Gastrocnemius medialis (tissue), 4 donors: ENCODE measurements around the gene NBPF3. TPM values are rescaled to one million over a fixed set of nuclear protein-coding genes. Genes with fewer than 3 reads are reported as not detected.
"Not testable (repeated sequence)": the region's sequence is repeated elsewhere in the genome, so short reads cannot be mapped to it uniquely, and the experiment has no call there.

Experiments used
- ATAC-seq, 2 donors: fragments of 150-250 bp; one replicate each; pipeline ENCODE4 v1.9.1; 2016
- DNase-seq, 2 donors: peaks; one replicate each; pipeline ENCODE4 v3.0.0-alpha.2; 2019
- H3K27ac ChIP-seq, 4 donors: fragments of 200-600 bp; sonication (generic); 1 replicate in 1 of 4; 2 replicates in 3 of 4; pipeline ENCODE4 v1.5.1; 2016 to 2018; ENCODE audit warnings: mild to moderate bottlenecking in 2 of 4, moderate library complexity in 1 of 4
- H3K27me3 ChIP-seq, 3 donors: fragments of 200-600 bp; sonication (generic) in 2 of 3; 1 replicate in 1 of 3; 2 replicates in 2 of 3; pipeline versions ENCODE4 v1.5.1 to v1.6.0; 2016 to 2019; ENCODE audit warnings: mild to moderate bottlenecking in 1 of 3, moderate library complexity in 1 of 3
- H3K36me3 ChIP-seq, 2 donors: fragments of 200-600 bp; sonication (generic) in 1 of 2; one replicate each; pipeline ENCODE4 v1.5.1; 2017 to 2018
- H3K4me1 ChIP-seq, 2 donors: fragments of 200-600 bp; sonication (generic) in 1 of 2; one replicate each; pipeline ENCODE4 v1.5.1; 2016 to 2017; ENCODE audit warnings: mild to moderate bottlenecking in 2 of 2
- H3K4me3 ChIP-seq, 4 donors: fragments of 200-600 bp; sonication (generic) in 3 of 4; 1 replicate in 1 of 4; 2 replicates in 3 of 4; pipeline ENCODE4 v1.5.1; 2016 to 2019; ENCODE audit warnings: mild to moderate bottlenecking in 2 of 4
- H3K9me3 ChIP-seq, 3 donors: fragments of 200-600 bp; sonication (generic) in 2 of 3; 1 replicate in 1 of 3; 2 replicates in 2 of 3; pipeline ENCODE4 v1.5.1; 2016 to 2019
- POLR2A ChIP-seq, 2 donors: fragments of 450-650 bp; IDR thresholded peaks; one replicate each; pipeline ENCODE4 v1.6.1; 2017; ENCODE audit warnings: antibody characterized with exemption in 2 of 2, mild to moderate bottlenecking in 2 of 2, moderate library complexity in 2 of 2
- in situ Hi-C, 4 donors: fragments of 200-750 bp; cut with MboI; loops; one replicate each; pipeline versions ENCODE4 v1.15.0 to v1.8.0; 2017; ENCODE audit warnings: low sequenced_read_pairs in 4 of 4
- intact Hi-C: fragments of 100-400 bp; cut with DNase I; formaldehyde crosslinking; loops from one replicate; pipeline ENCODE4 v1.15.1; 2023; ENCODE audit warnings: low total_unique reads
- total RNA-seq, 4 donors: library from RNA; depleted of rRNA; stranded (reverse); fragments of >200 nt; gene quantifications; one replicate each; pipeline versions ENCODE4 v1.1.0 to v1.2.3, GENCODE V29; 2016
- TF ChIP-seq, protein P1 (sequence below), 5 experiments: fragments of 450-650 bp in 3 of 5; fragments of 200-600 bp in 2 of 5; sonication (generic) in 2 of 5; IDR thresholded peaks in 4 of 5; conservative IDR thresholded peaks in 1 of 5; 1 replicate in 4 of 5; 2 replicates in 1 of 5; pipeline ENCODE4 v1.5.1; 2016 to 2019; ENCODE audit warnings: antibody characterized with exemption in 5 of 5, mild to moderate bottlenecking in 3 of 5, moderate library complexity in 3 of 5

The NBPF3 gene
- total RNA-seq, 4 donors from 2014 or later: 0.73 to 2.1 (median 1.3) TPM

- Histone ChIP-seq H3K36me3 (no peaks in the 10 kb centered on the region), H3K27me3 (no peaks in the 10 kb centered on the region), H3K4me3 (no peak overlapping the region), H3K27ac (no peak overlapping the region), H3K9me3 (no peaks in the 10 kb centered on the region), H3K4me1 (no peaks in the 10 kb centered on the region)
- ATAC-seq (no peak), DNase-seq (no peak)
- intact Hi-C loops: no loop called here
- TF ChIP-seq, protein P1, sequence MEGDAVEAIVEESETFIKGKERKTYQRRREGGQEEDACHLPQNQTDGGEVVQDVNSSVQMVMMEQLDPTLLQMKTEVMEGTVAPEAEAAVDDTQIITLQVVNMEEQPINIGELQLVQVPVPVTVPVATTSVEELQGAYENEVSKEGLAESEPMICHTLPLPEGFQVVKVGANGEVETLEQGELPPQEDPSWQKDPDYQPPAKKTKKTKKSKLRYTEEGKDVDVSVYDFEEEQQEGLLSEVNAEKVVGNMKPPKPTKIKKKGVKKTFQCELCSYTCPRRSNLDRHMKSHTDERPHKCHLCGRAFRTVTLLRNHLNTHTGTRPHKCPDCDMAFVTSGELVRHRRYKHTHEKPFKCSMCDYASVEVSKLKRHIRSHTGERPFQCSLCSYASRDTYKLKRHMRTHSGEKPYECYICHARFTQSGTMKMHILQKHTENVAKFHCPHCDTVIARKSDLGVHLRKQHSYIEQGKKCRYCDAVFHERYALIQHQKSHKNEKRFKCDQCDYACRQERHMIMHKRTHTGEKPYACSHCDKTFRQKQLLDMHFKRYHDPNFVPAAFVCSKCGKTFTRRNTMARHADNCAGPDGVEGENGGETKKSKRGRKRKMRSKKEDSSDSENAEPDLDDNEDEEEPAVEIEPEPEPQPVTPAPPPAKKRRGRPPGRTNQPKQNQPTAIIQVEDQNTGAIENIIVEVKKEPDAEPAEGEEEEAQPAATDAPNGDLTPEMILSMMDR (IDR thresholded peaks at IDR 0.05 in 4 of 5, conservative IDR thresholded peaks at IDR 0.05 in 1 of 5): no peak
- no peak for TF ChIP-seq POLR2A (IDR thresholded peaks at IDR 0.05)
- in situ Hi-C loops: no loop called here
Measured at GRCh38 chr1:21449906-21450305, 10.0 kb downstream of the NBPF3 start.

GRCh38 chr1:21451212-21451611 is 11.3 kb downstream of the NBPF3 start:
- no peak overlapping the region for H3K27ac ChIP-seq
- H3K4me1 ChIP-seq: no peaks in the 10 kb centered on the region
- DNase-seq (no peak), ATAC-seq (no peak)
- H3K4me3 ChIP-seq: no peak overlapping the region
- intact Hi-C loops (no loop called here), in situ Hi-C loops (no loop called here)
- no peaks in the 10 kb centered on the region for H3K9me3 ChIP-seq
- TF ChIP-seq, protein P1 (IDR thresholded peaks at IDR 0.05 in 4 of 5, conservative IDR thresholded peaks at IDR 0.05 in 1 of 5): no peak
- no peak for TF ChIP-seq POLR2A (IDR thresholded peaks at IDR 0.05)
- H3K36me3 ChIP-seq: no peaks in the 10 kb centered on the region
- no peaks in the 10 kb centered on the region for H3K27me3 ChIP-seq

GRCh38 chr1:21451981-21452411 is 12.1 kb downstream of the NBPF3 start:
- no peaks in the 10 kb centered on the region for H3K27me3 ChIP-seq
- intact Hi-C loops (no loop called here), in situ Hi-C loops (no loop called here)
- no peak overlapping the region for H3K27ac ChIP-seq
- DNase-seq (no peak), ATAC-seq (no peak)
- H3K4me1 ChIP-seq: no peaks in the 10 kb centered on the region
- no peaks in the 10 kb centered on the region for H3K36me3 ChIP-seq
- no peaks in the 10 kb centered on the region for H3K9me3 ChIP-seq
- no peak for TF ChIP-seq POLR2A (IDR thresholded peaks at IDR 0.05)
- TF ChIP-seq, protein P1 (IDR thresholded peaks at IDR 0.05 in 4 of 5, conservative IDR thresholded peaks at IDR 0.05 in 1 of 5): no peak
- H3K4me3 ChIP-seq: no peak overlapping the region

DNA sequence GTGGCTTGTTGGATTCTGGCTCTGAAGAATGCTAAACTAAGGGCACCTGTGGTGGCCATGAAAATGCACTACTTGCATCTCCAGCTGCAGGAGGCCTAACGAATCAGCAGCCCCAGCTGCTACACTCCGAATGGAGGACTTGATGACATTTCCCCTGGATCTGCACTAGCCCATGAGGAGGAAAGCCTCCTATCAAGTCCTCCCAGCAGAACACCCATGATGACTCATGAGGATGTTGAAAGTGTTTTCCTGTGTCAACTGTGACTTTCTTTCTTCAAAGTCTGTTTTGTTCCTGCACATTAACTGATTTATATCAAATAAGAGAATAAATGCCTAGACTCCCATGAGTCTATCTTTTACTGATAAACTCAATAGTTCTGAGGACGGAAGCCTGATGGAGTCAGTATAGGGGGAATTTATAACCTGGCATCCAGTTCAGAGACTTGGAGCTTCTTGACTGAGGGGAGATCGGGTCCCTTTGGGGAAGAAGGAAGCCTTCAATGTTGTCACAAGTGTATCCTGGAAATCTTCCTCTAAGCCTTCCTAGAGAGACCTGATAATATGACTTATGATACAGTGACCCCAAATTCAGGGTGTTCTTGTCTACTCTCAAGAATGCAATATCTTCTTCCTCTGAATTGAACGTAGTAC is 14.2 kb downstream of the NBPF3 start:
- intact Hi-C loops, H3K4me1 ChIP-seq, DNase-seq, H3K9me3 ChIP-seq, H3K27me3 ChIP-seq, ATAC-seq, H3K36me3 ChIP-seq, H3K27ac ChIP-seq, in situ Hi-C loops, H3K4me3 ChIP-seq: not testable (repeated sequence)

- in situ Hi-C loops, H3K27ac ChIP-seq, H3K4me1 ChIP-seq, ATAC-seq, H3K36me3 ChIP-seq, H3K9me3 ChIP-seq, intact Hi-C loops, H3K4me3 ChIP-seq, H3K27me3 ChIP-seq, DNase-seq: not testable (repeated sequence)
Measured at GRCh38 chr1:21454904-21455303, 15.0 kb downstream of the NBPF3 start.

GRCh38 chr1:21457654-21458053 is 17.7 kb downstream of the NBPF3 start:
- no peak overlapping the region for H3K27ac ChIP-seq
- TF ChIP-seq POLR2A (IDR thresholded peaks at IDR 0.05): no peak
- TF ChIP-seq, protein P1 (IDR thresholded peaks at IDR 0.05 in 4 of 5, conservative IDR thresholded peaks at IDR 0.05 in 1 of 5): no peak
- no peak overlapping the region for H3K4me3 ChIP-seq
- no peaks in the 10 kb centered on the region for H3K27me3 ChIP-seq
- DNase-seq: no peak
- H3K9me3 ChIP-seq: no peaks in the 10 kb centered on the region
- no peaks in the 10 kb centered on the region for H3K36me3 ChIP-seq
- peaks cover 0 to 3% of the 10 kb centered on the region in 2 donors for H3K4me1 ChIP-seq
- in situ Hi-C loops (no loop called here), intact Hi-C loops (no loop called here)
- no peak for ATAC-seq

DNA sequence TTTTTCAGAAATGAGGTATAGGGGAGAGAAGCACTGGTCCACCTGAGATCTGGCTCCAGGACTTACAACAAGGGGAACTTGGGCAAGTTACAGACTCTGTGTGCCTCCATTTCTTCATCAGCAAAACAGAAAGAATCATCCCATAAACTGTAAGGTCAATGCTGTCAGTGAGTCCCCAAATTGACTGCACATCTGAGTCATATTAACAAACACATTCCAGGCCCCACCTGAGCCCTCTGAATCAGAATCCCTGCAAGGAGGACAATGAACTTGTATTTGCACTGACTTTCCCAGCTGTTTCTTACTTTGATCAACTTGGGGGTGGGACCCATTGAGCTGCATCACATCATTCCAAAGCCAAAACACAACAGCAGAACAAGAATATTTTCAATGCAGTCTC is 25.2 kb downstream of the NBPF3 start:
- H3K27ac ChIP-seq, ATAC-seq, H3K4me3 ChIP-seq, in situ Hi-C loops, H3K36me3 ChIP-seq, H3K4me1 ChIP-seq, intact Hi-C loops, H3K9me3 ChIP-seq, H3K27me3 ChIP-seq, DNase-seq: not testable (repeated sequence)

DNA sequence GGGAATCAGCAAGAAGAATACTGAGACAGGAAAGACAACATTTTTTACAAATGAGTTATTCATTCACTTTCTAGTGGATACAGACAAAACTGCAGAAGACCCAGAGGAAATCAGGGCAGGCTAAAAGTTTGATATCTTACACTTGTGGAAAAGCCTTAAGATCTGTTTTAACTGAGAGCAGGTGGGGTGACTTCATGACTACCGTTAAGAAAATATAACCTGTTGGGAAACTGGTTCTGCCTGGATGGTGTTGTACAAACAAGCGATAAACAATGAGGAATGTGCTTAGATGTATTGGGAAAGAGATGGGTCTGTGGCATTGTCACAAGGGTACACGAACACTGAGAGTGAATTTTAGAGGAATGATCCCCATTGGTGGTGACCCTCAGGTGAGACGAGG is 28.0 kb downstream of the NBPF3 start:
- DNase-seq, H3K4me1 ChIP-seq, H3K9me3 ChIP-seq, ATAC-seq, in situ Hi-C loops, H3K4me3 ChIP-seq, H3K27me3 ChIP-seq, H3K36me3 ChIP-seq, H3K27ac ChIP-seq, intact Hi-C loops: not testable (repeated sequence)
